ENCODE results near the gene DSCAML1.
A peak's percentile ranks its signal among the peaks of the same experiment; 100 is the strongest.

DSCAML1 gene

GRCh38 chr11:117572129-117572528, 224.9 kb downstream of the DSCAML1 start:
- no peak for DNase-seq

DNA sequence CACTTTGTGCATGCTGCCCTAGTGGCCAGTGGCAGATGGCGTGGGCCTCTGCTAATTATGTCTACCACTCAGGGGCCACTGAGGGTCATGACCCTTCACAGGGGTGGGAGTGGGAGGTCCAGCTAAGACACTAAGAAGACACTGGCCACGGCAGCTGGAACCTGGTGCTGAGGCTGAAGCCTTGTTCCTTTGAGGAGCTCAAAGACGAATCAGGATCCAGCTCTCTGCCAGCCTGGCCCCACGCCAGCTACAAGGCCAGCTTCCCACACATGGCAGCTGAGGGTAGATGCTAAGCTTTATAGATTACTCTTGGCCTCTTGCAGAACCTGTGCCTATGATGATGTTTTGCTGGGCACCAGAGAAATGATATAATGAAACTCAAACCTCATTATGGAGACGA, 226.3 kb downstream of the DSCAML1 start:
- peak; percentile 12 for DNase-seq

DNA sequence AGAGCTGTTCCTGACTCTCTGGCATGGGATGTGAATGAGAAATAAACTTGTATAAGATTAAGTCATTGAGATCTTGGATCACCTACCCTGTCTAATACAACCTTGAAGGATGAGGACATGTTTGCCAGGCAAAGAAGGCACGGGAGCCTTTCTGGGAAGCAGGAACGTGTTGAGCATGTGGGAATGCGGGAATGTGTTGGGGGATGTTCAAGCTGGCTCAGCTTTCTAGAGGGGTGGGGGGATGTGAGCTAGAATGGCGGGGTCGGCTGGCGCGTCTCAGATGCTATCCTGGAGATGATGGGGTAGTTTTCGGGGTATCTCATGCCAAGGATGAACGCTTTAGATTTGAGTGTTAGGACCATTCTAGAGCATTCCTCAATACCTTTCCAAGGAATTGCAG, 227.1 kb downstream of the DSCAML1 start:
- no peak for DNase-seq

GRCh38 chr11:117565709-117566108, 231.3 kb downstream of the DSCAML1 start:
- no peak for DNase-seq

GRCh38 chr11:117564321-117564720, 232.7 kb downstream of the DSCAML1 start:
- no peak for DNase-seq

- DNase-seq: no peak
Measured at GRCh38 chr11:117563556-117563955, 233.5 kb downstream of the DSCAML1 start.

DNA sequence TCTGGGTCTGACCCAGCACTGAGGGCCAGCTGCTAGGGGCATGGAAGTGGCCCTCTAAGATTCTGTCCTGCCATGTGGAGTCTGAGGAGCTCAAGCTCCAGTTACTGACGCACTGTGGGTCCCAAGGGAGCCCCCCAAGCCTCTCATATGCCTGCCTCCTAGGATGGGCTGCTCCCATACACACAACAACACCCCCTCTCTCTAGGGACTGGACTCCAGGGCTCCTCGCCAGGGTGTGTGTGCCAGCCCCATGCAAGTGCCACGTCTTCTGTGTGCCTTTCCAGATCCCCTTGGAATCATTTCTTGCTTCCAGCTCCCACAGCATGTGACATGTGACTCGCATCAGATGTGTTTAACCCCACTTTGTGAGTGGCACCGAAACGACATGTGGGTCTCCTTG, 234.9 kb downstream of the DSCAML1 start:
- peak; percentile 10 for DNase-seq

GRCh38 chr11:117560780-117561530, 236.1 kb downstream of the DSCAML1 start:
- DNase-seq: no peak

GRCh38 chr11:117559698-117560097, 237.3 kb downstream of the DSCAML1 start:
- DNase-seq: no peak

GRCh38 chr11:117557361-117557760, 239.7 kb downstream of the DSCAML1 start:
- DNase-seq: no peak

GRCh38 chr11:117554601-117555333, 242.2 kb downstream of the DSCAML1 start:
- no peak for DNase-seq

DNA sequence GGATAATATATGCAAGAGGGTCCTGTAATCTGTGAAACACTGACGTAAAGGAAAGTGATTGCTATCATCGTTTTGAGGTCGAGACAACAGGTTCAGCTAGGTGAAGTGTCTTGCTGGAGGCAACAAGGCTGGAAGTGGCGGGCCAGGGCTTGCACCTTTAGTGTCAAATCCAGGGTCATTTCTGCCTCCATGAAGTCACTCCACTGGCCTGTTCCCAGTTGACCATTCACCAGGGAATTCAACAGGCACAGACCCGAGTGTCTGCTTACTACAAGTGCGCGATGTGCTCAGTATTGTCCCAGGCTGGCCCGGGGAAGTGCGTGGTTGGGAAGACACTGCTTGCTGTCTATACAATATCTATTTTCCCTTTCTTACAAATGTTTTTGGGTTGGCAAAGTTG, 244.4 kb downstream of the DSCAML1 start:
- no peak for DNase-seq

GRCh38 chr11:117551761-117552343, 245.2 kb downstream of the DSCAML1 start:
- DNase-seq: no peak

DNA sequence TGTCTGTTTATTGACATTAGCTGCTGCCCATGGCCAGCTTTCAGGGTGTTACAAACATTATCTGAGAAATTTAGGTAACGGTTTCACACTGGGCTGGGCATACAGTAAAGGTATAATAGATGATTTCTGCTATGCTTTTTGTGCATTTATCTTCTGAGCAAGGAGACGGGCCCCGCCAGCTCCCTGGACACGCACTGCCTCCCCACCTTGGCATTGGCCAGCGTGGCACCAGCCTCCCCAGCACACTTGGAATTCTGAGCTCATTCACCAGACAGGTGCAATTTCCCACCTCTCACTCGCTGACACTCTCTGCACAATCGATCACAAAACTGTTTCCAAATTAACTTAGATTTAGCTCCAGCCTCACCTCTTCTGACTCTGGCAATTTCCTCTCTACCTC, 246.6 kb downstream of the DSCAML1 start:
- no peak for DNase-seq

DNA sequence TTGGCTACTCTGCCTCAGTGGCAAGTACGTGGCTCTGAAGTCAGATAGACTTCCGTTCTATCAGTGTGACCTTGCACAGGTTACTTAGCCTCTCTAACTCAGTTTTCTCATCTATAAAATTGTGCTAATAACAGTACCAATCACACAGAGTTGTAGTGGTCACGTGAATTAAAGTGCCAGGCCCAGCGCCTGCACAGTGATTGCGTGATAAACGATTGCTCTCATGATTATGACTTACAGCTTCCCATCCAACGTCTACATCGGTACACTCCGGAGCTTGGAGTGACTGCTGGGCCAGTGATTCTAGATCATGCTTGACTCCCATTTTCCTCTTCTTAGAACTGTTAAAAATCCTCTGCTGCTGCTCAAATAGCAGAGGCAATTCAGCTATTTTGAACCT, 247.6 kb downstream of the DSCAML1 start:
- no peak for DNase-seq

GRCh38 chr11:117548876-117549275, 248.1 kb downstream of the DSCAML1 start:
- DNase-seq: no peak

- no peak for DNase-seq
Measured at GRCh38 chr11:117547946-117548345, 249.1 kb downstream of the DSCAML1 start.

DNA sequence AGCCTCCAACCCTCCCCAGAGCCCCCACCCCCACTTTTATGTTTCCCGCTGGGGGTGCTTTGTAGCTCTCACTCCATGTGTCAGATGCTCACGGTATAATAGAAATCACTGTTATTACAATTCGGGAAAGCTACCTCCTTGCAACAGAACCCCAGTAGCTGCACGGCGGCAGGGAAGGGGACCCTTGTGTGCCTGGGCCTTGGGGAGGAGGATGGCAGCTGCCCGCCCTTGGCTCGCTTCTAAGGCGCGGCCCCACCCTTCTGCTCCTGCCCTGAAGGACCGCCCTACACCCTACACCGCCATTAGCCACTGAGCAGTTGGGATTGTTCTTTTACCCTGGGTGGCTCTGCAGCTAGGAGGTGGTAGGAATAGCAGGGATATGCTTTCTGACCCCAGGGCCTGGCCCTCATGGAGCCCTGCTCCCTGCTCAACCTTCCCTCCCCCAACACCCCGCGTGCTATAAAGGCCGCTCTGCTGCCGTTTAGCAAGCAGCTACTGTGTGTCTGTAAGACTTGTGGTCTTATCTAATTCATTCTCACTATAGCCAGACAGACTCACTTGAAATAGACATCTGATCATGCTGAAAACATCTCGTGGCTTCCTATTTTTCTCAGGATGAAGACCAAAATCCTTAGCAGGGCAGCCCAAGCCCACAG, 249.7 kb downstream of the DSCAML1 start:
- peak; percentile 62 for DNase-seq

- peak; percentile 62 for DNase-seq
Measured at GRCh38 chr11:117546431-117547194, 250.4 kb downstream of the DSCAML1 start.

DNA sequence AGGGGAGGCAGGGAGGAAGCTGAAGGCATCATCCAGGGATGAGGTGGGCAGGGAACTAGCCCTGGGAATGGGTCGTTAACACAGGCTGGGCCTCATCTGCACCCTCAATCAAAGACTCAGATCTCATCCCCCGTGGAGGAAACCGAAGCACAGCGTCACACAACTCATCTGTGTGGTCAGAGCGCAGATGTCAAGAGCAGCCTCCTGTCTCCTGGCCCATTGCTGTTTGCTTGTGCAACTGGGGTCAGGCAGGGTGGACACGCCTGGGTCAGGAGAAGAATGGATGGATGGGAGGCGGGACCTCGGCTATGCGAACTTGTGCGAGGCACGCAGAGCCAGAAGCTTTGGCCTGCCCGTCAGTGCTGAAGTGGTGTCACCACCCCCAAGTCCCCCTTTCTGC, 251.3 kb downstream of the DSCAML1 start:
- DNase-seq: no peak

DNA sequence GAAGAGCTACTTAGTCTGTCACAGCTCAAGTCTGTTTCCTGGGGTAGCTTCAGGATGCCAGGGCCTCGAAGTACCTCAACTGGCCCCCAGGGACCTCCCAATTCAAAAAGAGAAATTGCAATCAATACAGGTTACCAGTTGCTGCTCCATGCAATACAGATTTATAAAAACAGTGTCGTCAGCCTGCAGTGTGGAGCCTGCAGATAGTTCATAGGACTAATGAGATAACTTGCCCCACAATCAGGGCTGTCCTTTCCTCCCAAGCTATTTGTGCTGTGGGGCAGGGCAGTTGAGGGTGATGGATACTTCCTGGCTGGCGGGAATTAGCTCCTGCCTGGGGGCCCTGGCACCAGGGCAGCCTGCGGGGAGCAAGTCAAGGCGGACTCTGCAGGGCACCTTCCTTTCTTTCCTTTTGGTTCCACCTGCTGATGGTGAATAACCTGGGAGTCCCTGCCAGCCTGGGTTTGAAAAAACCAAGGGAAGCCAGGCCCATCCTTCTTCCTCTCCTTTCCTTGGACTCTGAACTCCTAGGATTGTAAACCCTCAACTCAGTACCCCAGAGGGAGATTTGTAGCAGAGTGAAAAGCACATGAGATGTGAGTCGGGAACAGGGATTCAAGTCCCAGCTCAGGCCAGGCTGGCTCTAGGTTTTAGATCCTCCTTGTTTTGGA, 252.8 kb downstream of the DSCAML1 start:
- DNase-seq: no peak

- DNase-seq: no peak
Measured at GRCh38 chr11:117541211-117541610, 255.8 kb downstream of the DSCAML1 start.
